CD14-positive monocyte (primary cell): ENCODE data around the gene LMO3. TPM values are rescaled to one million over a fixed set of nuclear protein-coding genes. Genes with fewer than 3 reads are reported as not detected.

Experiments
- DNase-seq, 3 donors: peaks; one replicate each; pipeline ENCODE4 v3.0.0-alpha.2; 2011 to 2022
- H2AFZ ChIP-seq: 2 replicates; pipeline ENCODE4 v1.6.0; 2012; ENCODE audit warnings: mild to moderate bottlenecking, low read depth, low read length, inconsistent platforms; ENCODE audit not compliant: insufficient read depth, poor library complexity, severe bottlenecking
- H3K27ac ChIP-seq, 2 donors: 1 replicate in 1 of 2; 2 replicates in 1 of 2; pipeline ENCODE4 v1.5.1; 2012 to 2013; ENCODE audit warnings: low read length in 2 of 2, control low read depth in 1 of 2, inconsistent platforms in 1 of 2, low read depth in 1 of 2, mild to moderate bottlenecking in 1 of 2
- H3K27me3 ChIP-seq, 2 donors: one replicate each; pipeline versions ENCODE4 v1.6.0 to v1.6.1; 2011 to 2013; ENCODE audit warnings: low read length in 2 of 2; ENCODE audit not compliant: control insufficient read depth in 2 of 2, insufficient read depth in 2 of 2
- H3K36me3 ChIP-seq, 2 donors: replicated peaks in 1 of 2; 1 replicate in 1 of 2; 2 replicates in 1 of 2; pipeline versions ENCODE4 v1.5.1 to v1.6.1; 2012 to 2013; ENCODE audit warnings: low read length in 2 of 2, control low read depth in 1 of 2, inconsistent platforms in 1 of 2, mild to moderate bottlenecking in 1 of 2; ENCODE audit not compliant: insufficient read depth in 2 of 2, control insufficient read depth in 1 of 2
- H3K4me1 ChIP-seq, 2 donors: 1 replicate in 1 of 2; 2 replicates in 1 of 2; pipeline versions ENCODE4 v1.5.1 to v1.6.1; 2012 to 2013; ENCODE audit warnings: low read length in 2 of 2, control low read depth in 1 of 2, inconsistent platforms in 1 of 2, mild to moderate bottlenecking in 1 of 2, moderate library complexity in 1 of 2; ENCODE audit not compliant: insufficient read depth in 2 of 2, control insufficient read depth in 1 of 2
- H3K4me2 ChIP-seq: replicated peaks from 2 replicates; pipeline ENCODE3; 2012; ENCODE audit warnings: low read length, moderate library complexity, mild to moderate bottlenecking; ENCODE audit not compliant: poor library complexity, severe bottlenecking; ENCODE audit errors: extremely low read depth
- H3K4me3 ChIP-seq, 3 experiments: fragments of 200-600 bp in 1 of 3; sonication (generic) in 1 of 3; replicated peaks in 1 of 3; 1 replicate in 2 of 3; 2 replicates in 1 of 3; pipeline ENCODE4 v1.5.1; 2011 to 2013; ENCODE audit warnings: low read length in 3 of 3, mild to moderate bottlenecking in 3 of 3, control low read depth in 2 of 3, low read depth in 2 of 3, inconsistent platforms in 1 of 3, moderate library complexity in 1 of 3
- H3K79me2 ChIP-seq: 2 replicates; pipeline ENCODE4 v1.6.0; 2012; ENCODE audit warnings: mild to moderate bottlenecking, control low read depth, inconsistent platforms, low read length, moderate library complexity; ENCODE audit not compliant: insufficient read depth
- H3K9ac ChIP-seq: 2 replicates; pipeline ENCODE4 v1.6.0; 2017; ENCODE audit warnings: low read length, mild to moderate bottlenecking; ENCODE audit not compliant: insufficient read depth, poor library complexity, severe bottlenecking
- H3K9me3 ChIP-seq, 2 donors: replicated peaks in 1 of 2; 1 replicate in 1 of 2; 2 replicates in 1 of 2; pipeline versions ENCODE4 v1.5.1 to v1.6.1; 2012 to 2013; ENCODE audit warnings: low read length in 2 of 2, control low read depth in 1 of 2; ENCODE audit not compliant: control insufficient read depth in 1 of 2, insufficient read depth in 1 of 2
- H4K20me1 ChIP-seq: 2 replicates; pipeline ENCODE4 v1.6.0; 2012; ENCODE audit warnings: mild to moderate bottlenecking, low read length, control low read depth, moderate library complexity; ENCODE audit not compliant: insufficient read depth
- H3K27ac Mint-ChIP-seq, 7 donors: one replicate each; pipeline ENCODE4 v1.8.0; 2020; ENCODE audit warnings: mild to moderate bottlenecking in 7 of 7, mixed read lengths in 7 of 7, moderate library complexity in 6 of 7, inconsistent platforms in 2 of 7
- H3K27me3 Mint-ChIP-seq, 3 donors: one replicate each; pipeline ENCODE4 v1.8.0; 2021 to 2022; ENCODE audit warnings: low read depth in 3 of 3, mild to moderate bottlenecking in 3 of 3, mixed read lengths in 3 of 3, moderate library complexity in 3 of 3, inconsistent platforms in 1 of 3
- H3K36me3 Mint-ChIP-seq, 2 donors: one replicate each; pipeline ENCODE4 v1.8.0; 2020; ENCODE audit warnings: mixed read lengths in 2 of 2, inconsistent platforms in 1 of 2, mild to moderate bottlenecking in 1 of 2
- H3K4me1 Mint-ChIP-seq: one replicate; pipeline ENCODE4 v1.8.0; 2020; ENCODE audit warnings: mild to moderate bottlenecking, mixed read lengths
- H3K4me3 Mint-ChIP-seq, 2 donors: one replicate each; pipeline ENCODE4 v1.8.0; 2020; ENCODE audit warnings: mild to moderate bottlenecking in 2 of 2, mixed read lengths in 2 of 2, moderate library complexity in 1 of 2
- H3K9me3 Mint-ChIP-seq, 7 donors: one replicate each; pipeline ENCODE4 v1.8.0; 2020 to 2022; ENCODE audit warnings: mixed read lengths in 7 of 7, mild to moderate bottlenecking in 6 of 7, moderate library complexity in 6 of 7, inconsistent platforms in 2 of 7
- CTCF ChIP-seq: fragments of 200-600 bp; IDR thresholded peaks from one replicate; pipeline ENCODE4 v1.8.0; 2022; ENCODE audit warnings: antibody characterized with exemption, mild to moderate bottlenecking
- WGBS: methylation state at CpG from one replicate; pipeline ENCODE4 v1.1.5; 2013; ENCODE audit warnings: missing lambda C conversion rate; ENCODE audit not compliant: insufficient coverage; 5-methylcytosine and 5-hydroxymethylcytosine counted together
- intact Hi-C, 2 donors: fragments of 100-400 bp; cut with micrococcal nuclease; formaldehyde crosslinking; loops; one replicate each; pipeline versions ENCODE4 v1.15.0 to v1.15.1; 2023
- polyA plus RNA-seq, 3 donors: library from polyadenylated mRNA; depleted of rRNA in 1 of 3; unstranded in 2 of 3; stranded (reverse) in 1 of 3; fragments of 300-500 nt in 2 of 3; fragments of >200 nt in 1 of 3; fragmentation: Illumina TruSeq in 2 of 3; gene quantifications; 1 replicate in 2 of 3; 2 replicates in 1 of 3; pipeline ENCODE4 v1.2.3, GENCODE V29; 2012 to 2021

Gene LMO3
- polyA plus RNA-seq, 3 donors, result not detected

GRCh38 chr12:16585781-16586180 is 20.2 kb downstream of the LMO3 start:
- H3K4me1 ChIP-seq, result no peaks in the 10 kb centered on the region
- no peak overlapping the region for H2AFZ ChIP-seq
- H4K20me1 ChIP-seq, result no peaks in the 10 kb centered on the region
- no peaks in the 10 kb centered on the region for H3K79me2 ChIP-seq
- intact Hi-C loops, result no loop called here
- Mint-ChIP-seq H3K4me3 (no peak overlapping the region), H3K36me3 (no peaks in the 10 kb centered on the region), H3K27me3 (peaks cover 0 to 5% (median 4%) of the 10 kb centered on the region in 3 donors), H3K4me1 (no peaks in the 10 kb centered on the region), H3K27ac (no peak overlapping the region), H3K9me3 (peaks cover 0 to 5% (median 1%) of the 10 kb centered on the region in 7 donors)
- H3K4me3 ChIP-seq, result no peak overlapping the region
- H3K9me3 ChIP-seq, result no peaks in the 10 kb centered on the region
- H3K27ac ChIP-seq, result no peak overlapping the region
- H3K27me3 ChIP-seq, result no peaks in the 10 kb centered on the region
- no peaks in the 10 kb centered on the region for H3K36me3 ChIP-seq
- no peak for TF ChIP-seq CTCF
- no CpG with 5 or more reads among the region's 2 CpGs for WGBS
- H3K4me2 ChIP-seq, result no peak overlapping the region
- no peak for DNase-seq
- H3K9ac ChIP-seq, result no peak overlapping the region

GRCh38 chr12:16583969-16584745 is 21.8 kb downstream of the LMO3 start:
- H3K4me1 Mint-ChIP-seq, result no peaks in the 10 kb centered on the region
- Histone ChIP-seq H3K4me2 (no peak overlapping the region), H3K27me3 (no peaks in the 10 kb centered on the region), H4K20me1 (no peaks in the 10 kb centered on the region), H3K9ac (no peak overlapping the region), H3K79me2 (no peaks in the 10 kb centered on the region), H2AFZ (no peak overlapping the region), H3K27ac (no peak overlapping the region), H3K9me3 (no peaks in the 10 kb centered on the region), H3K36me3 (no peaks in the 10 kb centered on the region), H3K4me1 (no peaks in the 10 kb centered on the region), H3K4me3 (no peak overlapping the region)
- WGBS, result 88% methylated on average over 3 of the region's 4 CpGs
- intact Hi-C loops, result no loop called here
- H3K36me3 Mint-ChIP-seq, result no peaks in the 10 kb centered on the region
- peaks cover 0 to 4% (median 0%) of the 10 kb centered on the region in 3 donors for H3K27me3 Mint-ChIP-seq
- TF ChIP-seq CTCF, result no peak
- no peak overlapping the region for H3K4me3 Mint-ChIP-seq
- H3K27ac Mint-ChIP-seq, result no peak overlapping the region
- DNase-seq, result no peak
- peaks cover 0 to 5% (median 2%) of the 10 kb centered on the region in 7 donors for H3K9me3 Mint-ChIP-seq
